ENCODE results near the gene SBK3. TPM values are rescaled to one million over a fixed set of nuclear protein-coding genes. Genes with fewer than 3 reads are reported as not detected.

Gene SBK3
- total and polyA plus RNA-seq, 10 of the 15 experiments (the other 5 are each of a cell fraction or from before 2014, with no cell fraction given): not detected

DNA sequence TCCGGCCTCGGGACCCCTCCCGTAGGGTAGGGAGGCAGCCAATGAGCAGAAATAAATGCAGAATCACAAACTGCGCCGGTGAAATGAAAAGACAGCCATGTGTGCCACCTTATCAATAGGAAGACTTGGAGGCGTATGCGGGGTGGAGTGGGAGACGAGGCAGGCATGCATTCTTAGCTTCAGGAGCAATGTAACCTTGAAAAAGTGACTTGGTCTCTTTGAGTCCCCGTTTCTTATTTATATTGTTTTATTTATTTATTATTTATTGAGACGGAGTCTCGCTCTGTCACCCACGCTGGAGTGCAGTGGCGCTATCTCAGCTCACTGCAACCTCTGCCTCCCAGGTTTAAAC is 41.1 kb downstream of the SBK3 start (continued):
- TF ChIP-seq, protein P1, sequence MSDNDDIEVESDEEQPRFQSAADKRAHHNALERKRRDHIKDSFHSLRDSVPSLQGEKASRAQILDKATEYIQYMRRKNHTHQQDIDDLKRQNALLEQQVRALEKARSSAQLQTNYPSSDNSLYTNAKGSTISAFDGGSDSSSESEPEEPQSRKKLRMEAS (IDR thresholded peaks at IDR 0.05; ENCODE audit: low read depth, low read length): no peak
- TF ChIP-seq RCOR1 (conservative IDR thresholded peaks at IDR 0.05; ENCODE audit: low read depth, low read length) (no peak), IRF4 (IDR thresholded peaks at IDR 0.05; ENCODE audit: low read depth, low read length) (no peak), CHD2 (IDR thresholded peaks at IDR 0.05; ENCODE audit: borderline replicate concordance, low read depth, low read length) (no peak), DPF2 (IDR thresholded peaks at IDR 0.05) (no peak)

DNA sequence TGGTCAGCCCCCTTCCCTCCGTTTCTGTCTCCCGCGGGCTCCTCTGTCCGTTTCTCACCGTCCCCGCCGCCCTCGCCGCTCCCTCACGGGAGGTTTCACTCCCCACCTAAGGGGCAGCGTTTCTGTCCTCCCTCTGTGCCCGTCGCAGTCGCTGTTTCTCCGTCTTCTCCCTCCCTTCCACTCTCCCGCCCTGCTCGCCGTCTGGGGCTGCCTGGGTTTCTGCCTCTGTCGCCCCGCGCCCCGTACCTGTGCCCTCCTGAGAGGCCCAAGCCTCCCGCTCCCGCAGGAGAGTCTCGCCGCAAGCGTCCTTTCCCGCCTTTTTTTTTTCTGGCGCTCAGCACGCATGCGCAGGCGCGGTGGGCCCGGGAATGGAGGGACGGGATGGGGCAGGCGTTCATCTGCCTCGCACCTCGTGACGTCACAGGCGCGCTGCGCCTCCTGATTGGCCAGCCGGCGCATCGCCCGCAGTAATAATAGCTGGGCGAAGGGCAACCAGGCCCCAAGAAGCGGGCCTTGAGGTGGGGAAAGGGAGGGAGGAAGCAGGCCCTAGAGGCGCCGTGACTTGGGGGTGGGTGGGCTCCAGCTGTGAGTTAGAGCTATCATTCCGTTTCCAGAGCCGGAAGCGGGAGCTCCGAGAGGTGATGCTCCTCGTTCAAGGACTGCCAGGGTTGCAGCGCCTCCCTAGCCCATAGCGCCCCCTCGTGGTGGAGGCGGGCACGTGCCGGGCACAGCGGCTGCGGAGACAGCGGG is 41.7 kb downstream of the SBK3 start:
- no peaks in the 10 kb centered on the region for H3K79me2 ChIP-seq (ENCODE audit: control insufficient read depth, insufficient read depth, low read length)
- H3K4me1 ChIP-seq (ENCODE audit: control insufficient read depth, insufficient read depth, low read length): peaks cover 5% of the 10 kb centered on the region
- peak overlapping the region; percentile 80 for H3K27ac ChIP-seq (ENCODE audit: control insufficient read depth, insufficient read depth)
- FAIRE-seq (peak; percentile 85), ATAC-seq (peak; percentile 99), DNase-seq (ENCODE audit: low read depth, low spot score) (peak; percentile 80)
- intact Hi-C loops (cut with micrococcal nuclease; ENCODE audit: unreplicated experiment) (loop anchor here (1.0 to 2.0 kb wide), 2 partner anchors 35 to 363 kb away; no protein-coding TSS in a partner anchor), in situ Hi-C loops (cut with MboI) (no loop called here)
- POLR2A ChIA-PET: interaction anchor here (0.6 to 1.0 kb wide), 8 partner anchors 19 to 1409 kb away, joined by 3 to 6 read pairs (median 3); partner anchors contain the start of genes ISOC2, NAT14, PPP6R1 and ZNF628
- no peaks in the 10 kb centered on the region for H3K27me3 ChIP-seq (replicated peaks in 1 of 2; ENCODE audit: control insufficient read depth in 2 of 2, insufficient read depth in 2 of 2, low read length in 1 of 2)
- H3K9me3 ChIP-seq (replicated peaks; ENCODE audit: control insufficient read depth, insufficient read depth, low read length): no peaks in the 10 kb centered on the region
- H4K20me1 ChIP-seq (ENCODE audit: control insufficient read depth, insufficient read depth): no peaks in the 10 kb centered on the region
- SMC1A ChIA-PET (ENCODE audit: uncharacterized antibody, unreplicated experiment): interaction anchor here (0.6 to 2.4 kb wide), 14 partner anchors 9 to 212 kb away, joined by 3 to 19 read pairs (median 5); partner anchors contain the start of genes ISOC2, NAT14, ZNF628 and ZNF865
- CTCF ChIA-PET: interaction anchor here (0.7 to 3.7 kb wide), 40 partner anchors 9 to 438 kb away, joined by 3 to 88 read pairs (median 9); partner anchors contain the start of genes FIZ1, ISOC2, KMT5C and NAT14
- peak overlapping the region; percentile 43; the same call in 1 of the 2 replicates for H3K4me3 ChIP-seq
- peak overlapping the region; percentile 58 for H3K4me2 ChIP-seq (ENCODE audit: control insufficient read depth, insufficient read depth)
- 10% methylated on average over 46 of the region's 64 CpGs for WGBS (ENCODE audit: insufficient coverage, insufficient replicate concordance, low lambda C conversion rate, missing lambda C conversion rate)
- peak overlapping the region; percentile 97 for H2AFZ ChIP-seq (ENCODE audit: control insufficient read depth, low read depth, low read length)
- no peaks in the 10 kb centered on the region for H3K36me3 ChIP-seq (ENCODE audit: control insufficient read depth in 2 of 2, insufficient read depth in 2 of 2, low read length in 1 of 2)
- no TSS peak for BruUV-seq (replicated peaks)
- H3K9ac ChIP-seq (ENCODE audit: control insufficient read depth, insufficient read depth, low read length): peak overlapping the region; percentile 58
- RAD21 ChIA-PET (ENCODE audit: unreplicated experiment): interaction anchor here (0.7 to 1.7 kb wide), 26 partner anchors 10 to 386 kb away, joined by 3 to 34 read pairs (median 6); partner anchors contain the start of genes CCDC106, HSPBP1, ISOC2 and KMT5C
- TF ChIP-seq HCFC1 (IDR thresholded peaks at IDR 0.05; ENCODE audit: low read length): peak; percentile 18; the same call in 1 of the 2 replicates
- TF ChIP-seq ZNF384 (IDR thresholded peaks at IDR 0.05; ENCODE audit: borderline replicate concordance, low read depth, low read length): peak; percentile 86
- TF ChIP-seq, protein P2, sequence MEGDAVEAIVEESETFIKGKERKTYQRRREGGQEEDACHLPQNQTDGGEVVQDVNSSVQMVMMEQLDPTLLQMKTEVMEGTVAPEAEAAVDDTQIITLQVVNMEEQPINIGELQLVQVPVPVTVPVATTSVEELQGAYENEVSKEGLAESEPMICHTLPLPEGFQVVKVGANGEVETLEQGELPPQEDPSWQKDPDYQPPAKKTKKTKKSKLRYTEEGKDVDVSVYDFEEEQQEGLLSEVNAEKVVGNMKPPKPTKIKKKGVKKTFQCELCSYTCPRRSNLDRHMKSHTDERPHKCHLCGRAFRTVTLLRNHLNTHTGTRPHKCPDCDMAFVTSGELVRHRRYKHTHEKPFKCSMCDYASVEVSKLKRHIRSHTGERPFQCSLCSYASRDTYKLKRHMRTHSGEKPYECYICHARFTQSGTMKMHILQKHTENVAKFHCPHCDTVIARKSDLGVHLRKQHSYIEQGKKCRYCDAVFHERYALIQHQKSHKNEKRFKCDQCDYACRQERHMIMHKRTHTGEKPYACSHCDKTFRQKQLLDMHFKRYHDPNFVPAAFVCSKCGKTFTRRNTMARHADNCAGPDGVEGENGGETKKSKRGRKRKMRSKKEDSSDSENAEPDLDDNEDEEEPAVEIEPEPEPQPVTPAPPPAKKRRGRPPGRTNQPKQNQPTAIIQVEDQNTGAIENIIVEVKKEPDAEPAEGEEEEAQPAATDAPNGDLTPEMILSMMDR (IDR thresholded peaks at IDR 0.05 in 2 of 3, conservative IDR thresholded peaks at IDR 0.05 in 1 of 3; ENCODE audit: control insufficient read depth in 2 of 3, extremely low read depth in 1 of 3, insufficient read depth in 1 of 3, low read depth in 3 of 3, low read length in 3 of 3): peak; percentile 94 to 99 (median 95)
- TF ChIP-seq RAD21 (IDR thresholded peaks at IDR 0.05; ENCODE audit: insufficient read depth, low read depth, low read length): peak; percentile 90
- peak; percentile 90 to 98 for TF ChIP-seq BHLHE40 (IDR thresholded peaks at IDR 0.05; ENCODE audit: borderline replicate concordance in 1 of 2, low read depth in 2 of 2, low read length in 1 of 2)
- peak; percentile 64 for TF ChIP-seq IKZF1 (conservative IDR thresholded peaks at IDR 0.05)
- peak; percentile 77 for TF ChIP-seq SMARCA5 (IDR thresholded peaks at IDR 0.05)
- peak; percentile 35 for TF ChIP-seq YY1 (IDR thresholded peaks at IDR 0.05; ENCODE audit: low read depth, low read length)
- TF ChIP-seq, protein P3, sequence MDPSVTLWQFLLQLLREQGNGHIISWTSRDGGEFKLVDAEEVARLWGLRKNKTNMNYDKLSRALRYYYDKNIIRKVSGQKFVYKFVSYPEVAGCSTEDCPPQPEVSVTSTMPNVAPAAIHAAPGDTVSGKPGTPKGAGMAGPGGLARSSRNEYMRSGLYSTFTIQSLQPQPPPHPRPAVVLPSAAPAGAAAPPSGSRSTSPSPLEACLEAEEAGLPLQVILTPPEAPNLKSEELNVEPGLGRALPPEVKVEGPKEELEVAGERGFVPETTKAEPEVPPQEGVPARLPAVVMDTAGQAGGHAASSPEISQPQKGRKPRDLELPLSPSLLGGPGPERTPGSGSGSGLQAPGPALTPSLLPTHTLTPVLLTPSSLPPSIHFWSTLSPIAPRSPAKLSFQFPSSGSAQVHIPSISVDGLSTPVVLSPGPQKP (IDR thresholded peaks at IDR 0.05; ENCODE audit: low read depth, low read length): 0 out of 2 replicates have a peak, but pooled peaks have one; percentile 44
- TF ChIP-seq IKZF2 (IDR thresholded peaks at IDR 0.05): peak; percentile 23 to 31; a peak in 2 of 4 replicates
- no peak for TF ChIP-seq SIN3A (IDR thresholded peaks at IDR 0.05; ENCODE audit: low read depth, low read length)
